Prostate gland (tissue), 2 donors: Measurements from ENCODE around the gene RNF40. TPM values are rescaled to one million over a fixed set of nuclear protein-coding genes. Genes with fewer than 3 reads are reported as not detected.
"Not testable (repeated sequence)": the region's sequence is repeated elsewhere in the genome, so short reads cannot be mapped to it uniquely, and the experiment has no call there.

Experiments
- DNase-seq: peaks from one replicate; pipeline ENCODE4 v3.0.0-alpha.2; 2019; ENCODE audit warnings: low spot score
- H3K27ac ChIP-seq, 2 donors: fragments of 200-600 bp; sonication (generic); 2 replicates each; pipeline ENCODE4 v1.5.1; 2017 to 2019
- H3K27me3 ChIP-seq: fragments of 200-600 bp; sonication (generic); replicated peaks from 2 replicates; pipeline ENCODE4 v1.5.1; 2019; ENCODE audit not compliant: insufficient read depth
- H3K36me3 ChIP-seq, 2 donors: fragments of 200-600 bp; sonication (generic); 1 replicate in 1 of 2; 2 replicates in 1 of 2; pipeline versions ENCODE4 v1.5.1 to v1.8.1; 2017 to 2019
- H3K4me1 ChIP-seq: fragments of 200-600 bp; sonication (generic); replicated peaks from 2 replicates; pipeline ENCODE4 v1.5.1; 2019
- H3K4me3 ChIP-seq, 2 donors: fragments of 200-600 bp; sonication (generic); 2 replicates each; pipeline ENCODE4 v1.5.1; 2017 to 2019
- H3K9me3 ChIP-seq: fragments of 200-600 bp; sonication (generic); 2 replicates; pipeline ENCODE4 v1.5.1; 2017
- CTCF ChIP-seq, 4 experiments: fragments of 200-600 bp in 2 of 4; fragments of 450-650 bp in 2 of 4; sonication (generic) in 2 of 4; IDR thresholded peaks; 1 replicate in 3 of 4; 2 replicates in 1 of 4; pipeline ENCODE4 v1.5.1; 2016 to 2019; ENCODE audit warnings: antibody characterized with exemption in 4 of 4, mild to moderate bottlenecking in 2 of 4, moderate library complexity in 2 of 4
- POLR2A ChIP-seq: fragments of 450-650 bp; IDR thresholded peaks from one replicate; pipeline ENCODE4 v1.6.1; 2016; ENCODE audit warnings: antibody characterized with exemption, mild to moderate bottlenecking
- POLR2AphosphoS5 ChIP-seq: sonication (generic); formaldehyde crosslinking; IDR thresholded peaks from one replicate; pipeline ENCODE4 v1.6.1; 2017; ENCODE audit warnings: antibody characterized with exemption
- WGBS: methylation state at CpG from one replicate; pipeline ENCODE4 v1.1.5; 2018; 5-methylcytosine and 5-hydroxymethylcytosine counted together
- intact Hi-C: fragments of 100-400 bp; cut with DNase I; formaldehyde crosslinking; loops from one replicate; pipeline ENCODE4 v1.14.2; 2022
- small RNA-seq, 2 donors: library from RNA; depleted of rRNA; stranded (forward); fragments of <200 nt; gene quantifications; one replicate each; pipeline ENCODE3, GENCODE V24; 2016
- total RNA-seq, 2 donors: library from RNA; depleted of rRNA; stranded (reverse); fragments of >200 nt; gene quantifications; one replicate each; pipeline ENCODE4 v1.1.0, GENCODE V29; 2016

The RNF40 gene
- total RNA-seq, 2 donors from 2014 or later, result 89.9 to 113 TPM

GRCh38 chr16:30820952-30821421 lies 58.9 kb downstream of the RNF40 start:
- WGBS, result 82% methylated on average over 31 of the region's 34 CpGs
- intact Hi-C loops, result no loop called here
- H3K36me3 ChIP-seq, result no peaks in the 10 kb centered on the region
- H3K27ac ChIP-seq, result no peak overlapping the region
- no peak for TF ChIP-seq POLR2AphosphoS5
- no peak for TF ChIP-seq CTCF (IDR thresholded peaks at IDR 0.05)
- no peak for TF ChIP-seq POLR2A
- no peaks in the 10 kb centered on the region for H3K9me3 ChIP-seq
- H3K4me1 ChIP-seq, result no peaks in the 10 kb centered on the region
- H3K27me3 ChIP-seq, result no peaks in the 10 kb centered on the region
- no peak for DNase-seq
- no peak overlapping the region for H3K4me3 ChIP-seq

- H3K27ac ChIP-seq, intact Hi-C loops, H3K4me1 ChIP-seq, DNase-seq, H3K27me3 ChIP-seq, H3K36me3 ChIP-seq, H3K4me3 ChIP-seq, H3K9me3 ChIP-seq: not testable (repeated sequence)
- WGBS, result 74% methylated on average over 9 of the region's 9 CpGs
Measured at GRCh38 chr16:30821441-30821840, 59.3 kb downstream of the RNF40 start.

DNA sequence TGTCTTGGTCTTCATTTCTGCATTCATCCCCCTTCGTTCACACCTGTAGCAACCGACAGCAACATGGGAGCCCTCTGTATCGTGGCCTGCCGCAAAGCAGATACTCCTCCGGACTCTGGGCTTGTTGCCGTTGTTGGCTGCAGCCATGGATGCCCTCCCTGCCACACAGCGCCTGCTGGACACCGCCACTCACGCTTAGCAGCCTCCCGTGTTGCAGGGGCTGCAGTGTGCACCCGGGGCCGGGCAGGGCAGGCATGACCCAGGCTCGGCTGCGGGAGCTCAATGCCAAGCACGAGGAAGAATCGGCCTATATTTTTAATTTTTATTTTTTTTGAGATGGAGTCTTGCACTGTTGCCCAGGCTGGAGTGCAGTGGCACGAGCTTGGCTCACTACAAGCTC lies 59.8 kb downstream of the RNF40 start:
- H3K27ac ChIP-seq, result no peak overlapping the region
- no peaks in the 10 kb centered on the region for H3K9me3 ChIP-seq
- intact Hi-C loops, result no loop called here
- H3K27me3 ChIP-seq, result no peaks in the 10 kb centered on the region
- TF ChIP-seq CTCF (IDR thresholded peaks at IDR 0.05), result no peak
- TF ChIP-seq POLR2A, result no peak
- TF ChIP-seq POLR2AphosphoS5, result no peak
- 91% methylated on average over 17 of the region's 17 CpGs for WGBS
- no peaks in the 10 kb centered on the region for H3K4me1 ChIP-seq
- no peak for DNase-seq
- H3K4me3 ChIP-seq, result no peak overlapping the region
- no peaks in the 10 kb centered on the region for H3K36me3 ChIP-seq

Small RNAs within 50 kb of the gene (small RNA-seq; reads per million reads assigned to genes)
- gene RF00017, result 0 reads per million in 2 donors

Other genes with a start within 250 kb of the RNF40 start
- 10 to 100 TPM; 46.5 to 61.1 TPM for gene ZNF768, start 235.8 kb upstream of the RNF40 start, total RNA-seq
- gene ZNF747, start 227.5 kb upstream of the RNF40 start, total RNA-seq, result 10 to 100 TPM; 15.8 to 22.6 TPM
- 10 to 100 TPM; 15.7 to 22.5 TPM for gene ZNF764, start 203.9 kb upstream of the RNF40 start, total RNA-seq
- gene ZNF688, start 190.6 kb upstream of the RNF40 start, total RNA-seq, result 10 to 100 TPM; 20.4 to 21.5 TPM
- gene ZNF785, start 176.6 kb upstream of the RNF40 start, total RNA-seq, result 10 to 100 TPM; 16.9 to 18.9 TPM
- 10 to 100 TPM; 13.4 to 17.8 TPM for gene ZNF689, start 151.9 kb upstream of the RNF40 start, total RNA-seq
- 10 to 100 TPM; 37.5 to 66.7 TPM for gene PRR14, start 111.4 kb upstream of the RNF40 start, total RNA-seq
- gene FBRS, start 103.9 kb upstream of the RNF40 start, total RNA-seq, result 100 to 1,000 TPM in 1 of 2 donors, 10 to 100 TPM in 1; 49.0 to 106 TPM
- 10 to 100 TPM; 42.8 to 79.0 TPM for gene SRCAP, start 63.2 kb upstream of the RNF40 start, total RNA-seq
- 10 to 100 TPM; 37.2 to 45.2 TPM for gene PHKG2, start 13.9 kb upstream of the RNF40 start, total RNA-seq
- gene CFAP119, start 260 bp upstream of the RNF40 start, total RNA-seq, result 10 to 100 TPM in 1 of 2 donors, 1 to 10 TPM in 1; 3.1 to 13.2 TPM
- 10 to 100 TPM; 17.9 to 24.0 TPM for gene ZNF629, start 24.9 kb downstream of the RNF40 start, total RNA-seq
- gene BCL7C, start 131.8 kb downstream of the RNF40 start, total RNA-seq, result 10 to 100 TPM; 54.2 to 54.8 TPM
- gene CTF1, start 134.3 kb downstream of the RNF40 start, total RNA-seq, result 10 to 100 TPM in 1 of 2 donors, 1 to 10 TPM in 1; 9.8 to 13.9 TPM
- gene FBXL19, start 161.2 kb downstream of the RNF40 start, total RNA-seq, result 100 to 1,000 TPM in 1 of 2 donors, 10 to 100 TPM in 1; 23.5 to 125 TPM
- 100 to 1,000 TPM in 1 of 2 donors, 10 to 100 TPM in 1; 74.6 to 114 TPM for gene ORAI3, start 186.7 kb downstream of the RNF40 start, total RNA-seq
- gene SETD1A, start 195.4 kb downstream of the RNF40 start, total RNA-seq, result 10 to 100 TPM in 1 of 2 donors, 1 to 10 TPM in 1; 10.0 to 29.1 TPM
- 10 to 100 TPM; 10.3 to 10.7 TPM for gene HSD3B7, start 222.9 kb downstream of the RNF40 start, total RNA-seq
- under 1 TPM; 0.36 to 0.91 TPM for gene STX1B, start 248.3 kb downstream of the RNF40 start, total RNA-seq